ENCODE results near the gene BMPER.

BMPER gene

DNA sequence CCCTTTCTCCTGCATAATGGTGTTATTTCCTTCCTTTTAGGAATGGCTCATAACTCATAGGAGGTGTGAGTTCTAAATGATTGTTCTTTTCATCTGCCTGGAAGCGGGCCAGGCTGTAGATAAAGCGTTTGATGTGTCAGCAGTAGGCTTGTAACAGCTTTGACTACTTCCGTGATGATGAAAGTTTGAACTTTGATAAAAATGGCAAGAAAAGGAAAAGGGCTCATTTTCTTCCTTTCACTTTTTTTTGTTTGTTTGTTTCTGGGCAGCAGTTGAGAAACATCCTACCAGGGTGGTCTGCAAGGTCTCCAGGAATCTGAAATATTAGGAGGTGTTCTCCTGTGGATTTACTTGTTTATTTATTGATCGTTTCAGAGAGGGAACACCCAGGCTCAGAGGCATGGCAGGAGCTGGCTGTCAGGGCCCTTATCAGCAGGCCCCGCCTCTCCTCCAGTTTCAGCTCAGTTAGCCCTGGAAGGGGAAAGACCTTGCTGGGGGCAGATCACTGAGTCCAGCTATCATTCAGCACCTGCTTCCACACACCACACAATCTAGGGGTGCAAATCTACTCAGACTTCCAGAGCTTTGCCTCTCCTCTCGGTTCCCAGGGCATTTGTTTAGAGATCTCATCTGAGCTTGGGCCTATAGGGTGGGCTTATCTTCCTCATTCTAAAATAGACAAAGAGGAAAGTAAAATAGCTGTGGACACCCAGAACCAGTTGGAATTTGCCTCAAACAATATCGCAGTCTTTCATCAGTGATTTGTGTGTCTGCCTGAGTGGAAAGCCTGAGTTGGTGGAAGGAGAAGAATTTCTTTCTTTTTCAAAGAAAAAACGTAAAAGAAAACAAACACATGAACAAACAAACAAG is 130.9 kb downstream of the BMPER start:
- no peak for DNase-seq

- no peak for DNase-seq
Observed at GRCh38 chr7:34036972-34037792, 131.8 kb downstream of the BMPER start.

DNA sequence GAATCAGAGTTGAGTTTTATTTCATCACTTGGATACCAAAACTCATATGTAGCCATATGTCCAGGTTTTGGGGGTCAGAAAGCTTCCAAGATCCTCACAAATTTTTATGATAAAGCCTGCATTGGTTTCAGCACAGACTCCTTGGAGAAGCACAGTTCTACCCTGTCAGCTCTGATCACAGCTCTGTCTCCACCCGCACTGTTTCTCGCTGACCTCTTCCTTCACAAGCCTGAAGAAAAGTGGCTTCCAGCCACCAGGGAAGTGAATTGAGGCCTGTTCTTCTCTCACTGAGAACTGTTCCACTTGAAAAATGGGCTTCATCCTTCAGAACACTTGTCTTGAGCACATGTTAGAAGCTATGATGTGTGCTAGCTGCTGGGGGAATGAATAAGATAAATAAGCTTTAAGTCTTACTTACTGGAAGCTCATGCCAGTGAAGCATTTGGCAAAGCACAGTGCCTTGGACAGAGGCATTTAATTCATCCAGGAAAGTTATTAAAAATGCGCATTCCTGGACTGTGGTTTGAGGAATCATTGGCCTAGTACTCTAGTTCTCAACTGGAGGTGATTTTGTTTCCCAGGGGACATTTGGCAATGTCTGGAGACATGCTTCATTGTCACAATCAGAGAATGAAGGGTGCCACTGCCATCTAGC is 133.6 kb downstream of the BMPER start:
- no peak for DNase-seq

- DNase-seq = no peak
Observed at GRCh38 chr7:34041707-34042106, 136.4 kb downstream of the BMPER start.

GRCh38 chr7:34042406-34042805 is 137.1 kb downstream of the BMPER start:
- no peak for DNase-seq

- DNase-seq = no peak
Observed at GRCh38 chr7:34043461-34044305, 138.3 kb downstream of the BMPER start.

DNA sequence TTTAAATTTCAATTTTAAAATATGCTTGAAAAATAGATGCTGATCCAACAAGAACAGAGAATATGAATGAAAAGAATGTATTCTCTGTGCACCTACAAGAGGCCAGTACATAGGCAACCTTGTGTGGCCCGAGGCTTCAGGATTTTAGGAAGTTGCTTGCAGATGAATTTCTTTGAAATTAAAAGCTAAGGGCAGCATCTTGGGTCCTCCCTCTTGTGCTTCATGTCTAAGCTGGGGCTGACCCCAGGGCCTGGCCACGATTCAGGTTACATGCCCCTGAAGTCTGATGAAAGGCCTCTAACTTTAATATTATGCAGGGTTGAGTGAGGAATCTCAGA is 138.9 kb downstream of the BMPER start:
- no peak for DNase-seq

GRCh38 chr7:34044734-34045353 is 139.5 kb downstream of the BMPER start:
- DNase-seq = no peak

GRCh38 chr7:34048445-34048844 is 143.1 kb downstream of the BMPER start:
- DNase-seq = no peak

DNA sequence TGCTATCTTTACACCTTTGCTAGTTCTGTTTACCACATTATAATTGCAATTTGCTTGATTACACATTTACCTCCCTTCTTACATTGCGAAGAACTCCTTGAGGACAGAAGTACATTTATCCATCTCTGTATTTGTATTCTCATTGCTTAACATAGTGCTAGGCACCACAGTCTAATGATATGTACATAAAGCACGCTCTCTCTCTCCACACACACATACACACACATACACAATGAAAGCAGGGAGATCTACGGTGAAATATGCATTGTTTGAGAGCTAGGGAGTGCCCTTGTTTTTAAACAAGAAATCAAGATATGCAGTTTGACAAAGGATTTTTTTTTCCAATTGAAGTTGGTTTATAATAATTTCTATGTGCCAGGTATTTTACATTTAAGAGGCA is 148.7 kb downstream of the BMPER start:
- no peak for DNase-seq

- no peak for DNase-seq
Observed at GRCh38 chr7:34057136-34057535, 151.8 kb downstream of the BMPER start.

- no peak for DNase-seq
Observed at GRCh38 chr7:34057956-34058355, 152.6 kb downstream of the BMPER start.

GRCh38 chr7:34058801-34059135 is 153.4 kb downstream of the BMPER start:
- no peak for DNase-seq

DNA sequence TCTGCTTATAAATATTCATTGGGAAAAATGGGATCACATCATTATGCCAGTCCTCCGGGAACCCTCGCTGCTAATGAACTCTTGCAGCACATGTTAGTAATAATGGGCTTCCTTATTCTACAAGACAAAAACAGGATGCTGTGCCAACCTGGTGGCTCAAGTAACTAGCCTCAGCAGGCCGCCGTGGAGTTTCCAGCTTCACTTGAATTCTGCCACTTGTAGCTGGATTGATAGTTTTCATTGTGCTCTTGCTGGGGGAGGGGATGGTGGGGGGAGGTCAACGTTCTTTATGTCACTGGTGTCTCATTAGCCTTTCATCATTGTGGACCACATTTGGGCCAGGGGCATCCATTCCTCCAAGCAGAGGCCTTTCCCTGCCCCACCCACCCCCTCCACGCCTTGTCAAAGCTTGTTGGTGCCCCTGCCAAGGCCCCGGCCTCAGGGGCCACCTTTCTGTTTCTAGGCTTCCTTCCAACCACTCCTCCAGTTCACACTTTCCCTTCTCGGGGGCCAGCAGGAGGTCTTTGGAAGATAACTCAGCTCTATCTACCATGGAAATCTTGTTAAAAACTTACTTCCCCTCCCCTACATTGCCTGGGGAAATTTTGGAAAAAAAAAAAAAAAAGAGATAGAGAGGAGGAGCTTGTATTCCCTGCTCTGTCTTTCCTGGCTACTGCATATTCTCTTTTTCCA is 153.9 kb downstream of the BMPER start:
- DNase-seq = no peak

GRCh38 chr7:34060196-34060947 is 155.0 kb downstream of the BMPER start:
- DNase-seq = no peak

GRCh38 chr7:34061149-34061548 is 155.8 kb downstream of the BMPER start:
- DNase-seq = no peak

DNA sequence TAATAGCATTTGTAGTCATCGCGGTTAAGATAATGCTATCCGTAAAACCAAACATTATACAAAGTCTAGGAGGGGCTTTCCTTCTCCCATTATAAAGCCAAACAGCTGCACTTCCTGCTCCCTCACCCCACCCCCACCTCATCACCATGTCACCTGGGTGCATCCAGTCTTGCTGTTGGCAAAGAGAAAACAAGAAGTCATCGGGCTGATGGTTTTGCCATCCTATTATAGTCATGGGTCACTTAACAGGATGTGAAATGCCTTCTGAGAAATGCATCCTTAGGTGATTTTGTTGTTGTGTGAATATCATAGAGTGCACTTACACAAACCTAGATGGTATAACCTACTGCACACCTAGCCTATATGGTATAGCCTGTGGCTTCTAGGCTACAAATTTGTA is 157.0 kb downstream of the BMPER start:
- no peak for DNase-seq

- DNase-seq = no peak
Observed at GRCh38 chr7:34062826-34063225, 157.5 kb downstream of the BMPER start.

DNA sequence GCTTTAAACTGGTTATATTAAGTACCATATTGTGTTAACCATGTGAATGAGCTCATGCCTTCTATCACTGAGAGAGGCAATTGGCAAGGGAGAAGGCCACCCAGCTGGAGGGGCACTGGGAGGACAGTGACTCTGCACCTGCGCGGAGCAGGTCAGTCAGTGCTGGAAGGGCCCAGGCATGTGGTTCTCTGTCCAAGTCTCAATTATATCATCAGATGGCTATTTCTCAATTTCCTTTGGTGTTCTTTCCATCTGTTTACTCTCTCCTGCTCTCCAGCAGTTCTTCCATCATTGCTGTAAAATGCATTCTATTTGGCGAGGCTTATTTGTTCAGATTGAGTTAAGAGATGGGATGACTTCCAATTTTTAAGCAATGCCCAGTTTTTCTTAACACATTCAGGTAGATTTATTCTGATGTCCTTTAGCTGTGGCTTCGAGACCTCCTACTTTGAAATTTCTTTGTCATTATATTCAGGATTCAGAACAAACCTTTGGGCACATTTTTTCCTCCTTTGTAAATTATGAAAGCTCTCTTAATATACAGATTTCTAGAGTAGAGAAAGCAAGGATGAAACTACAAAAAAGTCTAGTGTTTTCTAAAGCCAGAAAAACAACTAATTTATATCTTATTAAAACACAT is 159.3 kb downstream of the BMPER start:
- no peak for DNase-seq

DNA sequence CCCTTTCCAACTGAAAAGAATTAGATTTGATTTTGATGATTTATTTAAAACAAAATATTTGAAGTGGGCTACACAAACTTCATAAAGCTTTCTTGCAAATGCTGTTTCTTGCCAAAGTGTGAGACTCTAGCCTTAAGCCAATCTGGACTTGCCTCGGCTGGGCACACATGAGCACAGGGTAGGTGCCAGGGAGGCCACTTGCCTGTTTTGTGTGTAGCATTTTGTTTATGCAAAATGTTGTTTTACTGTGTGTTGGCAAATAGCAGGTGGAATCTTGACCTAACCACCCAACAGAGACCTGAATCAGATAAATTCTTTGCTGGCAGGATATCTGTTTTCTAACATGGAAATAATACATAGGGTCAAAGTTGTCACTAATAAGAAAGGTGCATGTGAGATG is 161.1 kb downstream of the BMPER start:
- no peak for DNase-seq

All from activated CD8-positive, alpha-beta memory T cell treated with anti-CD3 and anti-CD28 coated beads, Interleukin-2, amount 50 U/mL, for 4 hours (primary cell).